ENCODE measurements around the gene TMEM18. TPM values are rescaled to one million over a fixed set of nuclear protein-coding genes. Genes with fewer than 3 reads are reported as not detected.

Gene TMEM18
- total RNA-seq, 2 donors from 2014 or later = 7.6 to 11.9 TPM

DNA sequence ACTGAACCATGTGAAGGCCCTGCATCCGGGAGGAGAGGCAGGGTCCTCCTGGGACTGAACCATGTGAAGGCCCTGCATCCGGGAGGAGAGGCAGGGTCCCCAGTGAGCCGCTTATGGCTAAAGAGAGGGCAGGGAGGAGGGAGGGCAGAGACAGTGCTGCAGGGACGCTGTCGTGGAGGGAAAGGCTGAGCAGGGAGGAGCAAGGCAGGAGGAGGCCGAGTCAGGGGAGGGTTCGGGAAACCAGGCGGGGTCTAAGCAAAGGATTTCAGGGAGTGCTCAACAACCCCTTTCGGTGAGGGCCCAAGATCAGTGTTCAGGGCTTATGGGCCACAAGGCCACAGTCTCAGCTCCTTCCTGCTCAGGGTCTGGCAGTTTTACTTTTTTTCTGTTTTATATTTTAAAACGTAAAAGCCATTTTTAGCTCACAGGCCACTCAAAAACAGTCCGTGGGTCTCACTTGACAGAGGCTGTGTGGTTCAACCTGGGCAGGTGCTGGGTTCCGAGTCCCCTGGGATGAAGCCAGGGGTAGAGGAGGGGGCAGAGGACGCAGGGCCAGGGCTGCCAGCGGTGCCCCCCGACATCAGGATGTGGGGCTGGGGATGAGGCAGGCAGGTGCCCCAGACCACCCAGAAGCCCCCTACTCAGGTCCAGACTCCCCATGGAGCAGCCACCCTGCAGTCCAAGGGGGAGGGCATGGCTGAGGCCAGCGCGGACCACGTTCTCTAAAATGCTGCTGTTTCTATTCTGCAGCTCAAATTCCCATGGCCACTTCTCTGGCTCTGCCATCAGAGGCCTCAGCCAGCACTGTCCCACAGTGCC is 5.2 kb downstream of the TMEM18 start:
- H3K36me3 ChIP-seq = peaks cover 44% of the 10 kb centered on the region

DNA sequence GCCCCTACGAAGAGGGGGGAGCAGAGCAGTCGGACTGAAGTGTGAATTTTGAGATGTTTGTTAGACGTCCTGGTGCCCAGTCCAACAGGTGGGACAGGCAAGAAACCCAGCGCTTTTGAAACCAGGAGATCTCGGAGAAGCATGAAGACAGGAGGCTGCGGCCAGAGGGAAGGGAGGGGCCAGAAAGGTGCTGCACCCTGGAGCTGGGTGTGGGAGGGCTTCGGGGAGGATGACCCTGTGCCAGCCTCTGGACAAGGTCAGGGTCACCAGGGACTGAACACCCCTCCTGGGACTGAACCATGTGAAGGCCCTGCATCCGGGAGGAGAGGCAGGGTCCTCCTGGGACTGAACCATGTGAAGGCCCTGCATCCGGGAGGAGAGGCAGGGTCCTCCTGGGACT is 6.1 kb downstream of the TMEM18 start:
- Histone ChIP-seq H3K27me3 (no peaks in the 10 kb centered on the region), H3K4me3 (no peak overlapping the region), H3K4me1 (peaks cover 0 to 4% of the 10 kb centered on the region in 2 donors), H3K9me3 (peaks cover 0 to under 1% of the 10 kb centered on the region in 2 donors), H3K27ac (no peak overlapping the region), H3K36me3 (peaks cover 54% of the 10 kb centered on the region)
- TF ChIP-seq, protein P1, sequence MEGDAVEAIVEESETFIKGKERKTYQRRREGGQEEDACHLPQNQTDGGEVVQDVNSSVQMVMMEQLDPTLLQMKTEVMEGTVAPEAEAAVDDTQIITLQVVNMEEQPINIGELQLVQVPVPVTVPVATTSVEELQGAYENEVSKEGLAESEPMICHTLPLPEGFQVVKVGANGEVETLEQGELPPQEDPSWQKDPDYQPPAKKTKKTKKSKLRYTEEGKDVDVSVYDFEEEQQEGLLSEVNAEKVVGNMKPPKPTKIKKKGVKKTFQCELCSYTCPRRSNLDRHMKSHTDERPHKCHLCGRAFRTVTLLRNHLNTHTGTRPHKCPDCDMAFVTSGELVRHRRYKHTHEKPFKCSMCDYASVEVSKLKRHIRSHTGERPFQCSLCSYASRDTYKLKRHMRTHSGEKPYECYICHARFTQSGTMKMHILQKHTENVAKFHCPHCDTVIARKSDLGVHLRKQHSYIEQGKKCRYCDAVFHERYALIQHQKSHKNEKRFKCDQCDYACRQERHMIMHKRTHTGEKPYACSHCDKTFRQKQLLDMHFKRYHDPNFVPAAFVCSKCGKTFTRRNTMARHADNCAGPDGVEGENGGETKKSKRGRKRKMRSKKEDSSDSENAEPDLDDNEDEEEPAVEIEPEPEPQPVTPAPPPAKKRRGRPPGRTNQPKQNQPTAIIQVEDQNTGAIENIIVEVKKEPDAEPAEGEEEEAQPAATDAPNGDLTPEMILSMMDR (IDR thresholded peaks at IDR 0.05) = no peak
- no peak for DNase-seq (ENCODE audit: low spot score)

More for the DNA sequence above, 5.2 kb downstream of the TMEM18 start:
- Histone ChIP-seq H3K27me3 (no peaks in the 10 kb centered on the region), H3K27ac (no peak overlapping the region), H3K4me1 (peaks cover 0 to 8% of the 10 kb centered on the region in 2 donors), H3K9me3 (no peaks in the 10 kb centered on the region), H3K4me3 (no peak overlapping the region)
- TF ChIP-seq, protein P1 (IDR thresholded peaks at IDR 0.05) = no peak
- no peak for DNase-seq (ENCODE audit: low spot score)

DNA sequence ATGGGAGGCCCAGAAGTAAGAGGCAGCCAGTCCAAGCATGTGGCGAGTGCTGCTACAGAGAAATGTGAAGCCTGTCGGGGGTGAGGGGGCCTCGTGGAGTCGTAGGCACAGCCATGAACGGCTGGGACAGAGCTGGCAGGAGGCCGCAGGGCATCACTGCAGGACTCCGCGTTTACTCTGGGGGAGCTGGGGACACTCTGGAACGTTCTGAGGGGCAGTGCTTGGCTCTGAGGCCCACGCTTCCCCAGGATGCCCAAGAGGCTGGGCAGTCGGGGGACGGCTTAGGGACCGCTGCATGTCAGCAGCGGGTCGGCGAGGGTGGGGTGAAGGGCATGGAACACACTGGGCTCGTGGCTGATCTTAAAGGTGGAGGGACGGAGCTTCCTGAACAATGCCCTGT is 6.6 kb downstream of the TMEM18 start:
- Histone ChIP-seq H3K4me1 (no peaks in the 10 kb centered on the region), H3K9me3 (peaks cover under 1 to 5% of the 10 kb centered on the region in 2 donors), H3K4me3 (no peak overlapping the region), H3K36me3 (peaks cover 57% of the 10 kb centered on the region), H3K27me3 (no peaks in the 10 kb centered on the region), H3K27ac (no peak overlapping the region)
- DNase-seq (ENCODE audit: low spot score) = no peak
- TF ChIP-seq, protein P1 (IDR thresholded peaks at IDR 0.05) = no peak

DNA sequence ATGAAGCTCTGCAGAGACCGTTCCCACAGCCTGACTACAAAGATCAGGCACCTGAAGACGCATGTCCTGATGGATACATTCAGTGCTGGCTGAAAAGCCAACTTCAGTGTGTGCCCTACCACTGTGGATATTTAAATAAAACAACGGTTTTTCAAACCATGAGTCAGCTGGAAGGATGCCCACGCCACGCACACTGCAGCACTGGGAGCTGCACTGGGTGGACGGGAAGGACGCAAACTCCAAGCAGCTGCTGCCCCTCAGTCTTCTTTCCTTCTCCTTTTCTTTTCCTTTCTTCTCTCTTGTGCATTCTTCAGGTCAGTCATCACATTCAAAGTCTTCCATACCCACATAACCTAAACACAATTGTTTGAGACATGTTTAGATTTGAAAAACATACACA is 7.9 kb downstream of the TMEM18 start:
- Histone ChIP-seq H3K9me3 (peaks cover 6 to 13% of the 10 kb centered on the region in 2 donors), H3K4me1 (no peaks in the 10 kb centered on the region), H3K36me3 (peaks cover 55% of the 10 kb centered on the region), H3K4me3 (no peak overlapping the region), H3K27ac (no peak overlapping the region), H3K27me3 (no peaks in the 10 kb centered on the region)
- TF ChIP-seq, protein P1 (IDR thresholded peaks at IDR 0.05) = no peak
- DNase-seq (ENCODE audit: low spot score) = no peak

DNA sequence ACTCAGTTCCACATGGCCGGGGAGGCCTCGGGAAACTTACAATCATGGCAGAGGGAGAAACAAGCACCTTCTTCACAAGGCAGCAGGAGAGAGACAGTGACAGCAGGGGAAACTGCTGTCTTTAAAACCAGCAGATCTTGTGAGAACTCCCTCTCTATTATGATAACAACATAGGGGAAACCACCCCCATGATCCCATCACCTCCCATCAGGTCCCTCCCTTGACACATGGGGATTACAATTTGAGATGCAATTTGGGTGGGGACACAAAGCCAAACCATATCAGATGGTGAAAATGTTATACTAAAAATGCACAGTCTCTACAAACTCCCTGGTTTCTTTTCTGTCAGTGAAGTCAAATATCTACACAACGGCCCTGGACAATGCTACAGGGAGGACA is 9.2 kb downstream of the TMEM18 start:
- no peak for DNase-seq (ENCODE audit: low spot score)
- H3K9me3 ChIP-seq = peaks cover 6 to 13% of the 10 kb centered on the region in 2 donors
- H3K27me3 ChIP-seq = no peaks in the 10 kb centered on the region
- TF ChIP-seq, protein P1 (IDR thresholded peaks at IDR 0.05) = no peak
- H3K4me3 ChIP-seq = no peak overlapping the region
- H3K27ac ChIP-seq = no peak overlapping the region
- H3K4me1 ChIP-seq = no peaks in the 10 kb centered on the region
- peaks cover 55% of the 10 kb centered on the region for H3K36me3 ChIP-seq
